HG02642 (cell line): Measurements from ENCODE around the gene BSN.

Experiments
- ATAC-seq: cut with Tn5 transposase; IDR thresholded peaks from one replicate; pipeline ENCODE4 v1.9.1; 2021; ENCODE audit warnings: mild to moderate bottlenecking; ENCODE audit not compliant: unreplicated experiment, poor library complexity

BSN gene

GRCh38 chr3:49600781-49601180, 46.5 kb downstream of the BSN start:
- no peak for ATAC-seq

DNA sequence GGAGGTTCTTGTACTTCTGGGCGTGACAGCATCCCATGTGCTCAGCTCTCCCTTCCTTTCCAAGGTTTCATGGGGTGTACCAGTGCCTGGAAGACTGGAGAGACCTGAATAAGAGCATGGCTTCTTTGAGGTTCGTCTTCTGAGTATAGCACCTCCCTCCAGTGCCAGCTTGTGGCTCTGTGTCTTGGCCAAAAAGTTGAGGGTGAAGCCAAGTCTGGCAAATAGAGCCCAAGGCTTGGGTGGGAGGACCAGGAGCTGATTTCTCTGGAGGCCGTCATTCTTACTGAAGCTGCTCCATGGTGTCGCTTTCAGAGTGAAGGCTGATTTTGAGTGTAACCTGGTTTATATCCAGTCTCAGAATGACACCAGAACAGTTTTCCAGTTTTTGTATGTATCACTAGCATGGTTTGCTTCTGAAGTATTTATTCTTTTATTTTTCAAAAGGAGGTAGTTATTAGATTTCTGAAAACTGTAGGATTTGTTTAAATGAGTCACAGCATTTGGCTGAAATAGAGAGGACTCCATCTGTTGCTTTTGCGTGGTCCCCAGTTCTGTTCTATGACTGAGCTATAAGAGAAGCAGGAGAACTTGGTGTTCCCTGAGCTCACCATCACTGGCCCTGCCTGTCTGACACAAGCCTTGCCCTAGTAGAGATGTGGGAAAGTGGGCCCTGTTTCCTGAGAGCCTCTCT, 47.2 kb downstream of the BSN start:
- ATAC-seq = no peak

GRCh38 chr3:49602049-49602554, 47.8 kb downstream of the BSN start:
- ATAC-seq = no peak

DNA sequence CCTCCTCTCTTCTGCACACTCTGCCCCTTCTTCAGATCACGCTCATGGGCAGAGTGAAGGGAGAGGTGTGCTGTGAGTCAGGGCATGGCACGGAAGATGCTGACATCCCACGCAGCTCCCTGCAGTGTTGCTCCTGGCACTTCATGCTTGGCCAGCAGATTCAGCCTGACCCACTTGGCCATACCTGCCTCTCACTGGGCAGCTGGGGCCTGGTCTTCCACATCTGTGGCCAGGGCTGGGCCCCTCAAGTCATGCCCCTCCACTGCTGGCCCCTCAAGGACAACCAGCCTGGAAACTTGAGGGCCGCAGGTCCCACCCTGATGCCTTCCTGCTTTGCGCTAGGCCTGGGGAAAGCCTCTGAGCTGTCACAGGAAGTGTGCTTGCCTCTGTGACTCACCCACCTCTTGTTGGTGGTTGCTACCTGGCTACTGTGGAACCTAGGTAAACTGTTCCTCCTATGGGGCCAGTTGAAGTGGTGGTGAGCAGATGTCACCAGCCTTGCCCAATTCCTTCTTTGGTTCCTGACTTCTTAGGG, 48.7 kb downstream of the BSN start:
- no peak for ATAC-seq

DNA sequence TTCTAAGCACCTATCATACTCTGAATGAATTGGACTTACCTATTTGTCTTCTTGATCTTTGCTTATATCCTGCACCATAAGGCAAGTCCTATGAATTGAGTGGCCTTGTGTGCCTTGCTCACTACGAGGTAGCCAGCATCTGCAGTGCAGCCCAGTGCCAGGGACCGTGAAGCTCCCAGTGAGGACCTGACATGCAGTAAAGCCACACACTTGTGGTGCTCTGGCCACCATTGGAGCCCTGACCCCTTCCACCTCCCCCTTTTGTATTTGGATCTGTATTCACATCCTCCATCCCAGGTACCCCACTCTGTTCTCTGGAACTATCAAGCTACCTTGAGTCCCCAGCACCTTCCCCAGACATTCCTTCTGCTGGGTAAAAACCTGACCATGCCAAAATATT, 52.1 kb downstream of the BSN start:
- no peak for ATAC-seq

DNA sequence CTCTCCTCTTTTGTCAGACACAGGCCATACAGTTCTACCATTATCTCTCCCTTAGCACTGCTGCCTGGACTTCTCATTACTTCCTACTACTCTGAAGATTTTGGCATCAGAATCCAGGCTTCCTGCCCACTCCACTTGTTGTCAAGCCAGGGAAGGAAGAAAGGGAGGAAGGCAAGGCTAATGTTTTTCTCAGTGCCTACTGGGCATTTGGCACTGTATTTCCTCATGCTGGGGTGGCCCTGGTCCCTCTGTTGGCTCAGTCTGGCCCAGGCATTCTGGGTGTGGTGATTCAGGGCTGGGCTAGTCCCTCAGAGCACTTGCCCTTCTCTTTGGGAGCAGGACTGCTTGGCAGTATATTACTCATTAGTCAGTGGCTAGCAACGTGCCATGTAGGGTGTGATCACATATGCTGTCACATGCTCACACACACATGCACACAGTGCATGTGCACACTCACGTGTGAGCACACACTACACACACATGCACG, 52.9 kb downstream of the BSN start:
- no peak for ATAC-seq

DNA sequence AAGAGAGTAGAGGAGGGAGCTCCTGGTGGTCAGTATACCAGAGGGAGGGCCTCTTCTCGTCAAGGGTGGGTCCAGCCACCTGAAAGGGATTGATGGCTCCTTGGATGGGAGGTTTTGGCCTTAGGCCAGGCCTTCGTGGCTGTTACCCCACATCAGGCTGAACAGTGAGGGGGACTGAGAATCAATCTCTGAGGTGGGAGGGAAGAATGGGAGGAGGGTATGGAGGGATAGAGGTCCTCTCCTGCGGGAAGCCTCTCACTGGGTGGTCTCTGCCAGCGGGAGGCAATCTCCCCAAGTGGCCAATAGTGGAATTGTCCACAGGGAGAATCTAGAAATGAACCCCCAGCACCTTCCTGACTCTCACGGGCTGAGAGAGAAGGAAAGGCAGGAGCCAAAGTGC, 53.5 kb downstream of the BSN start:
- ATAC-seq = no peak

GRCh38 chr3:49609314-49609713, 55.0 kb downstream of the BSN start:
- ATAC-seq = no peak

DNA sequence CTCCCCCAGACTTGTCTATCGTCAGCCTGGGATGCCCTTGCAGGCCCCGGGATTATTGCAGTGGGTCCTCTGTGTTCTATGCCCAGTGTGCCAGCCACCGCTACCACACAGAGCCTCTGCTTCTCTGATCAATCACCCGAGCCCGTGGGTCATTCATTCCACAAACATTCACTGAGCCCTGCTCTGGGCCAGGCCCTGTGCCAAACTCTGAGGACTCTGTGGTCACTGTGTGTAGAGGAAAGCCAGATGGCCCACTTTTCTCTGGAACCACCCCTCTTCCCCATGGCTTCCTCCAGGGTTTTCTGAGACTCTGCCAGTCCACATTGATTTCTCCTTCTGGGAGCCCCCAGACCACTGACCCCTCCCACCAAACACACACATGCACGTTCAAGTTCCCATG, 55.5 kb downstream of the BSN start:
- ATAC-seq = no peak

- ATAC-seq = no peak
These were observed 56.5 kb downstream of the BSN start for GRCh38 chr3:49610666-49611280.

DNA sequence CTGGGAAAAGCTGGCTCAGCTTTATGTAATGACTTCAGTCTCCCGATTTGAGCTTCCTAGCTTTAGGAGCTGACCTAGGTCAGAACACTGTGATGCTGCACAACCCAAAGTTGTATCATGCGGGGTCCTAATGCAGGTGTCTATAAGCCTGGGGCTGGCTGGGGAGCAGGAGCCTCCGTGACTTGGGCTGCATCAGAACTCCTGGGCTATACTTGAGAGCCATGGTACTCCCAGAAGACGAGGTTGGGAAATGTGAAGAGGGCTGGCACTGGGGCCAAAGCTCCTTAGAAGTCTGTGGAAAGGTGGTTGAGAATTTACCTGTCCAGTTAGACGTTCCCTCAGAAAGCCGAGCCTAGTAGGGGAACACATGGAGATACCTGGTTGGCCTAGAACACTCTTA, 57.0 kb downstream of the BSN start:
- no peak for ATAC-seq

- ATAC-seq = no peak
These were observed 57.4 kb downstream of the BSN start for GRCh38 chr3:49611719-49612118.

GRCh38 chr3:49614936-49615335, 60.7 kb downstream of the BSN start:
- no peak for ATAC-seq

DNA sequence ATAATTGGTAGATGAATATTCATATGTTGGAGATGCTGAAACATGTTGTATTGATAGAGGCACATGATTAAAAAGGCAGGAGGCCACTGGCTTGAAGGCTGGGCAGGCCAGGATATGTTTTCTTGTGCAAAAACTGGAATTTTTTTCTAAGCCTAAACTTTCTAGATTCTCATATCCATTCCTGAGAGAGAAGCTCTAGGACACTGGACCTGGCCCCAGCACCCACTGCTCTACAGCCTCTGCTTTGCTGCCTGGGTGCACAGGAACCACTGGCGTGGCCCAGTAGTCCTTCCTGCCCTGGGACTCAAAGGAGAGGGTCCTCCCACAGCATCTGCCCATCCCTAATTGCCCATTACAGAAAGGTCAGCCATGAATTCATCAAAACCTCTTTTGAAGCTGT, 61.8 kb downstream of the BSN start:
- ATAC-seq = no peak

GRCh38 chr3:49616491-49616941, 62.2 kb downstream of the BSN start:
- ATAC-seq = no peak

DNA sequence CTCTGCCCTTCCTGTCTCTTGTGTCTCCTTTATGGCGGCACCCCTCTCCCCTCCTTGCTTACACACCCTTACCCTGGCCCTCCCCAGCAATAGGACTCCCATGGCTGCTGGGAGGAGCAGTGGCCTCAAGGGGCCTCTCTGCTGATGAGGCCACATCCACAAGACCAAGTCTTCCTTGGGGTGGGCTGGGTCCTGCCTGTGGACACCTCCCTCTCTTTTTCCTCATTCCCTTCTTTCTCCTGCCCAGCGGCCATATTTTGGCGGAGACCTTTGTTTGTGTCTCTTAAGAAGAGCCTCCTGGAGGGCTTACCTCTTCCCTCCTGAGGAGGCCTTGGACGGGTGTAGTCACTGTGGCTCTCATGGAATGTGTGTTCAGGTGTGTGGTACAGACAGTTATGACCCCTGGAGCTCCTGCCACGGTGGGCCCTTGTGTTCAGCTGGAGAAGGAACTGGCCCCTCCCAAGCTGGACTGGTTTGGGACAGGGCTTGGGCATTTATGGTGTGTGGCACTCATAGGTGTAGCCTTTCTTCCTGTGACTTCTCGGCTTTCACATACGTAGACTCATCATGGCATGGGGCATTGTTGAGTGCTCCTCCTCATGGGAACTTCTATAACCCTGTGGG, 63.2 kb downstream of the BSN start:
- ATAC-seq = no peak

DNA sequence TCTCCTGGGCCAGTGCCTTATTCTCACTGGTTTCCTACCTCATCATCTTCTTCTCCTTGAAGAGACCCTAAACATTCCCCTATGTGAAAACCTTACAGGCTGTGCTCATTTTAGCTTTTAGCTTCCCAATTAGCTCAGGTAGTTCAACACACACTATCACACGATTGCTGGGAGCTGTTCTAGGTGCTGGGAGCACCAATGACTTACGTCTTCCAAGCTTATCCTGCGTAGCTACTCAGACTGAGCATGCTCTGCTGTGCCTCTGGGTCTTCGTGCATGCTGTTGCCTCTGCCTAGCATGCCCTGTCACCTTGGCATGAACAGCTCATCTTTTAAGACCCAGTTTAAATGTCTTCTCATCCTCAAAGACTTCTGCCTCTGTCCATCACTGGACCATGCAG, 64.1 kb downstream of the BSN start:
- no peak for ATAC-seq

- no peak for ATAC-seq
These were observed 65.4 kb downstream of the BSN start for GRCh38 chr3:49619649-49620048.

DNA sequence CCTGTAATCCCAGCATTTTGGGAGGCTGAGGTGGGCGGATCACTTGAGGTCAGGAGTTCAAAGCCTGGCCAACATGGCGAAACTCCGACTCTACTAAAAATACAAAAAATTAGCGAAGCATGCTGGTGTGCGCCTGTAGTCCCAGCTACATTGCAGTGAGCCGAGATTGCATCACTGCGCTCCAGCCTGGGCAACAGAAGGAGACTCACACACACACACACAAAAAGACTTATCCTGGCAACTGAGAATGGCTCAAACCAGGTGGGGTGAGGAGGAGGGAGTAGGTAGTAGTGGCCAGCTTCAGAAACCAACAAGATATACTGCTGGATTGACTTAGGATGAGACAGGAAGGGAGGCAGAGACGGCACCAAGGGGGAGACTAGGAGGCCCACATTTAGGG, 66.5 kb downstream of the BSN start:
- ATAC-seq = no peak

DNA sequence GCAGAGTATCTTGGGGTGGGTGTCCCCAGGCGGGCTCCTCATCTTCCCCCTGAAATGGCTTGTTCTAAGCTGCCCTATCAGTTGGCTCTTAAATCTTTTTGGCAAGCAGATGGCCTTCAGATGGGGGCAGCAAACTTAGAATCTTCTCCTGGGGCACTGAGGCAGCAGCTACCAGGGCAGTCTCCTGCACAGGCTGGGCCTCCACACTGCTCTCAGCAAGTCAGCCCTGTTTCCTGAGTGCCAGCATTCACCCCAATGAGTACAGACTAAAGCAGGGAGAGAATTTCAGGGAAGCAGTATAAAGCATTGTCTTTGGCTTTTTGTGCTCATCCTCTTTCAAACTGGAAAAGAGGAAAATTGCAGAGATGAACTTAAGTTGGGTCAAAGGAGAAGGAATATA, 68.8 kb downstream of the BSN start:
- no peak for ATAC-seq

DNA sequence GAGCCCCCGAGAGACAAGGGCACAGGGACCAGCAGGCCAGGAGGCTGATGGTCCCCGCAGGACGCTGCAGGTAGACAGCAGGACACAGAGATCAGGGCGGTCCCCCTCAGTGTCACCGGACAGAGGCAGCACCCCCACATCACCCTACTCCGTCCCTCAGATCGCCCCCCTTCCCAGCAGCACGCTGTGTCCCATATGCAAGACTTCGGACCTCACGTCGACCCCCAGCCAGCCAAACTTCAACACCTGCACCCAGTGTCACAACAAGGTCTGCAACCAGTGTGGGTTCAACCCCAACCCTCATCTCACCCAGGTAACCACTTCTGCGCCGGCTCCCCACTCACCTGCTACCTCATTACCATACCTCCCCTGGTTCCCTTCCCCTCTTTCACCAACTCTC, 70.8 kb downstream of the BSN start:
- no peak for ATAC-seq
